ENCODE results near the gene MAGEE2. TPM values are rescaled to one million over a fixed set of nuclear protein-coding genes. Genes with fewer than 3 reads are reported as not detected.
"Not testable (repeated sequence)": the region's sequence is repeated elsewhere in the genome, so short reads cannot be mapped to it uniquely, and the experiment has no call there.

The MAGEE2 gene
- total RNA-seq, 1 donor from 2014 or later, result not detected

DNA sequence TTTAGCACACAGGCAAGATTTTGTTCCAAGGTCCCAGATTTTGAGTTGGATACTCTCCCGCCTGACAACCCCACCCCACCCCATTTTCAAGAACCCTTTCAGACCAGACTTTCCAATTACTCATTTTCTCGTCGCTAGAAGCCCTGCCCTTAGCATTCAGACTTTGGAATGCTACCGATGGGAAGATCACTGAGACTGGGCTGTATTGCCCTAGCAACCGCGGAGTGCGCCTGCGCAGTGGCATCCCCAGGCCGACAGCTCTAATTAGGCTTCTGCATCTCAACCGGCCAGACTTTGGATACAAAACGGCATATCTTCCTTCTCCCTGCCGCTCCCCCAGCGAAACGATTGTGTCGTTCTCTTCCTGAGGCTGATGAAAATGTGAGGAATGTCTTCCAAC, 3.4 kb downstream of the MAGEE2 start:
- FAIRE-seq, result no peak
- H3K9me3 Mint-ChIP-seq (ENCODE audit: unreplicated experiment), result peaks cover 1% of the 10 kb centered on the region
- no peaks in the 10 kb centered on the region for H3K4me1 Mint-ChIP-seq (ENCODE audit: low read depth, unreplicated experiment)

DNA sequence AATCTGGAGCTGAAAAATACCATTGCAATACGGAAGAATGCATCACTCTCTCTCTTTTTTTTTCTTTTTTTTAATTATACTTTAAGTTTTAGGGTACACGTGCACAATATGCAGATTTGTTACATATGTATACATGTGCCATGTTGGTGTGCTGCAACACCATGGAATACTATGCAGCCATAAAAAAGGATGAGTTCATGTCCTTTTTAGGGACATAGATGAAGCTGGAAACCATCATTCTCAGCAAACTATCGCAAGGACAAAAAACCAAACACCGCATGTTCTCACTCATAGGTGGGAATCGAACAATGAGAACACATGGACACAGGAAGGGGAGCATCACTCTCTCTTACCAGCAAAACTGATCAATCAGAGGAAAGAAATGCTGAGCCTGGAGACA, 17.0 kb downstream of the MAGEE2 start:
- H4K20me1 ChIP-seq (ENCODE audit: insufficient read depth, low read length); H3K9me3 Mint-ChIP-seq (ENCODE audit: unreplicated experiment); H3K27me3 Mint-ChIP-seq (ENCODE audit: low read depth, unreplicated experiment); H3K27me3 ChIP-seq (ENCODE audit: insufficient read depth, low read length); H3K9ac ChIP-seq (ENCODE audit: low read length); H2AFZ ChIP-seq (ENCODE audit: low read depth, low read length); H3K36me3 Mint-ChIP-seq (ENCODE audit: low read depth, unreplicated experiment); H3K27ac ChIP-seq (ENCODE audit: low read depth, low read length); H3K4me2 ChIP-seq (ENCODE audit: low read length); DNase-seq (ENCODE audit: low read depth); H3K36me3 ChIP-seq (ENCODE audit: insufficient read depth, low read length); H3K4me3 Mint-ChIP-seq (ENCODE audit: unreplicated experiment); FAIRE-seq; H3K79me2 ChIP-seq (ENCODE audit: insufficient read depth, low read length); H3K4me3 ChIP-seq (ENCODE audit: insufficient read depth, low read depth, low read length); H3K9me3 ChIP-seq (ENCODE audit: insufficient read depth, low read depth, low read length); H3K27ac Mint-ChIP-seq (ENCODE audit: unreplicated experiment); H3K4me1 ChIP-seq (ENCODE audit: insufficient read depth, low read length); H3K4me1 Mint-ChIP-seq (ENCODE audit: low read depth, unreplicated experiment): not testable (repeated sequence)

More for the DNA sequence above, 3.4 kb downstream of the MAGEE2 start:
- H3K4me2 ChIP-seq (ENCODE audit: low read length), result peak overlapping the region; percentile 19
- no peaks in the 10 kb centered on the region for H3K36me3 Mint-ChIP-seq (ENCODE audit: low read depth, unreplicated experiment)
- H3K27ac ChIP-seq (ENCODE audit: low read depth, low read length), result no peak overlapping the region
- H3K79me2 ChIP-seq (ENCODE audit: insufficient read depth, low read length), result no peaks in the 10 kb centered on the region
- H3K27me3 ChIP-seq (ENCODE audit: insufficient read depth, low read length), result no peaks in the 10 kb centered on the region
- DNase-seq (ENCODE audit: low read depth), result no peak
- no peak overlapping the region for H2AFZ ChIP-seq (ENCODE audit: low read depth, low read length)
- H4K20me1 ChIP-seq (ENCODE audit: insufficient read depth, low read length), result no peaks in the 10 kb centered on the region
- no peak overlapping the region for H3K4me3 Mint-ChIP-seq (ENCODE audit: unreplicated experiment)
- no peak overlapping the region for H3K4me3 ChIP-seq (ENCODE audit: insufficient read depth, low read depth, low read length)
- no peaks in the 10 kb centered on the region for H3K36me3 ChIP-seq (ENCODE audit: insufficient read depth, low read length)
- H3K9me3 ChIP-seq (ENCODE audit: insufficient read depth, low read depth, low read length), result no peaks in the 10 kb centered on the region
- TF ChIP-seq CTCF (IDR thresholded peaks at IDR 0.05; ENCODE audit: insufficient read depth, low read depth, low read length) (no peak), EZH2 (IDR thresholded peaks at IDR 0.05; ENCODE audit: insufficient read depth, low read length) (no peak)
- H3K4me1 ChIP-seq (ENCODE audit: insufficient read depth, low read length), result no peaks in the 10 kb centered on the region
- H3K27ac Mint-ChIP-seq (ENCODE audit: unreplicated experiment), result no peak overlapping the region
- H3K27me3 Mint-ChIP-seq (ENCODE audit: low read depth, unreplicated experiment), result peaks cover 2% of the 10 kb centered on the region
- no peak overlapping the region for H3K9ac ChIP-seq (ENCODE audit: low read length)

GRCh38 chrX:75748431-75748830, 36.6 kb downstream of the MAGEE2 start:
- H3K9ac ChIP-seq (ENCODE audit: low read length), result no peak overlapping the region
- H3K36me3 ChIP-seq (ENCODE audit: insufficient read depth, low read length), result no peaks in the 10 kb centered on the region
- H3K4me1 Mint-ChIP-seq (ENCODE audit: low read depth, unreplicated experiment), result peaks cover 2% of the 10 kb centered on the region
- no peaks in the 10 kb centered on the region for H3K9me3 ChIP-seq (ENCODE audit: insufficient read depth, low read depth, low read length)
- no peak overlapping the region for H3K27ac Mint-ChIP-seq (ENCODE audit: unreplicated experiment)
- no peak overlapping the region for H2AFZ ChIP-seq (ENCODE audit: low read depth, low read length)
- no peak for TF ChIP-seq CTCF (IDR thresholded peaks at IDR 0.05; ENCODE audit: insufficient read depth, low read depth, low read length)
- TF ChIP-seq EZH2 (IDR thresholded peaks at IDR 0.05; ENCODE audit: insufficient read depth, low read length), result no peak
- H3K4me3 ChIP-seq (ENCODE audit: insufficient read depth, low read depth, low read length), result no peak overlapping the region
- no peaks in the 10 kb centered on the region for H3K27me3 Mint-ChIP-seq (ENCODE audit: low read depth, unreplicated experiment)
- H3K4me2 ChIP-seq (ENCODE audit: low read length), result no peak overlapping the region
- H3K27ac ChIP-seq (ENCODE audit: low read depth, low read length), result no peak overlapping the region
- H3K4me1 ChIP-seq (ENCODE audit: insufficient read depth, low read length), result no peaks in the 10 kb centered on the region
- H3K36me3 Mint-ChIP-seq (ENCODE audit: low read depth, unreplicated experiment), result peaks cover 3% of the 10 kb centered on the region
- no peak for DNase-seq (ENCODE audit: low read depth)
- no peaks in the 10 kb centered on the region for H3K27me3 ChIP-seq (ENCODE audit: insufficient read depth, low read length)
- peak overlapping the region; percentile 34 for H3K4me3 Mint-ChIP-seq (ENCODE audit: unreplicated experiment)
- H3K79me2 ChIP-seq (ENCODE audit: insufficient read depth, low read length), result no peaks in the 10 kb centered on the region
- no peaks in the 10 kb centered on the region for H4K20me1 ChIP-seq (ENCODE audit: insufficient read depth, low read length)
- H3K9me3 Mint-ChIP-seq (ENCODE audit: unreplicated experiment), result peaks cover 8% of the 10 kb centered on the region
- FAIRE-seq, result no peak

Measured in astrocyte (in vitro differentiated cells and primary cell).